ENCODE measurements around the gene PCNX3. TPM values are rescaled to one million over a fixed set of nuclear protein-coding genes. Genes with fewer than 3 reads are reported as not detected.
A peak's percentile ranks its signal among the peaks of the same experiment; 100 is the strongest.

The PCNX3 gene
- polyA plus RNA-seq, 3 donors: 0.58 to 36.4 (median 1.7) TPM

GRCh38 chr11:65623852-65624616 lies 8.5 kb downstream of the PCNX3 start:
- Histone ChIP-seq H4K20me1 (ENCODE audit: insufficient read depth, low read length) (peaks cover 74% of the 10 kb centered on the region), H3K36me3 (replicated peaks in 1 of 2; ENCODE audit: control insufficient read depth in 1 of 2, insufficient read depth in 2 of 2, low read length in 2 of 2) (peaks cover 92 to 93% of the 10 kb centered on the region in 2 donors), H2AFZ (ENCODE audit: insufficient read depth, low read depth, low read length, poor library complexity, severe bottlenecking) (no peak overlapping the region), H3K4me1 (ENCODE audit: control insufficient read depth in 1 of 2, insufficient read depth in 2 of 2, low read length in 2 of 2) (peaks cover 3 to 7% of the 10 kb centered on the region in 2 donors), H3K9me3 (replicated peaks in 1 of 2; ENCODE audit: control insufficient read depth in 1 of 2, insufficient read depth in 1 of 2, low read length in 2 of 2) (no peaks in the 10 kb centered on the region), H3K27ac (ENCODE audit: low read depth in 1 of 2, low read length in 2 of 2) (no peak overlapping the region), H3K9ac (ENCODE audit: insufficient read depth, low read length, poor library complexity, severe bottlenecking) (no peak overlapping the region), H3K27me3 (ENCODE audit: control insufficient read depth in 2 of 2, insufficient read depth in 2 of 2, low read length in 2 of 2) (no peaks in the 10 kb centered on the region), H3K79me2 (ENCODE audit: insufficient read depth, low read length) (peaks cover 22% of the 10 kb centered on the region), H3K4me2 (replicated peaks; ENCODE audit: extremely low read depth, low read length, poor library complexity, severe bottlenecking) (no peak overlapping the region), H3K4me3 (replicated peaks in 1 of 3; ENCODE audit: low read depth in 2 of 3, low read length in 3 of 3) (no peak overlapping the region)
- 97% methylated on average over 16 of the region's 25 CpGs for WGBS (ENCODE audit: insufficient coverage)
- Mint-ChIP-seq H3K4me3 (no peak overlapping the region), H3K4me1 (peaks cover 6% of the 10 kb centered on the region), H3K9me3 (no peaks in the 10 kb centered on the region), H3K27me3 (ENCODE audit: low read depth in 3 of 3) (no peaks in the 10 kb centered on the region), H3K36me3 (peaks cover 63 to 96% of the 10 kb centered on the region in 2 donors), H3K27ac (peak overlapping the region in 1 of 7 donors; percentile 62)
- intact Hi-C loops (cut with micrococcal nuclease): loop anchor here (10.0 kb wide), 3 partner anchors 81 to 371 kb away; no protein-coding TSS in a partner anchor
- no peak for DNase-seq
- TF ChIP-seq CTCF (IDR thresholded peaks at IDR 0.05): no peak

GRCh38 chr11:65624931-65625627 lies 9.5 kb downstream of the PCNX3 start:
- Histone ChIP-seq H4K20me1 (ENCODE audit: insufficient read depth, low read length) (peaks cover 64% of the 10 kb centered on the region), H3K27me3 (ENCODE audit: control insufficient read depth in 2 of 2, insufficient read depth in 2 of 2, low read length in 2 of 2) (no peaks in the 10 kb centered on the region), H3K9me3 (replicated peaks in 1 of 2; ENCODE audit: control insufficient read depth in 1 of 2, insufficient read depth in 1 of 2, low read length in 2 of 2) (no peaks in the 10 kb centered on the region), H2AFZ (ENCODE audit: insufficient read depth, low read depth, low read length, poor library complexity, severe bottlenecking) (no peak overlapping the region), H3K4me1 (ENCODE audit: control insufficient read depth in 1 of 2, insufficient read depth in 2 of 2, low read length in 2 of 2) (peaks cover 3 to 7% of the 10 kb centered on the region in 2 donors), H3K79me2 (ENCODE audit: insufficient read depth, low read length) (peaks cover 13% of the 10 kb centered on the region), H3K9ac (ENCODE audit: insufficient read depth, low read length, poor library complexity, severe bottlenecking) (no peak overlapping the region), H3K36me3 (replicated peaks in 1 of 2; ENCODE audit: control insufficient read depth in 1 of 2, insufficient read depth in 2 of 2, low read length in 2 of 2) (peaks cover 92 to 93% of the 10 kb centered on the region in 2 donors), H3K4me2 (replicated peaks; ENCODE audit: extremely low read depth, low read length, poor library complexity, severe bottlenecking) (no peak overlapping the region), H3K4me3 (replicated peaks in 1 of 3; ENCODE audit: low read depth in 2 of 3, low read length in 3 of 3) (no peak overlapping the region), H3K27ac (ENCODE audit: low read depth in 1 of 2, low read length in 2 of 2) (no peak overlapping the region)
- Mint-ChIP-seq H3K4me3 (no peak overlapping the region), H3K4me1 (peaks cover 6% of the 10 kb centered on the region), H3K27ac (peak overlapping the region in 3 of 7 donors; percentile 14 to 79 (median 37)), H3K9me3 (no peaks in the 10 kb centered on the region), H3K36me3 (peaks cover 65 to 96% of the 10 kb centered on the region in 2 donors), H3K27me3 (ENCODE audit: low read depth in 3 of 3) (no peaks in the 10 kb centered on the region)
- no peak for DNase-seq
- WGBS (ENCODE audit: insufficient coverage): 90% methylated on average over 8 of the region's 30 CpGs
- no peak for TF ChIP-seq CTCF (IDR thresholded peaks at IDR 0.05)
- intact Hi-C loops (cut with micrococcal nuclease): loop anchor here (5.0 to 10.0 kb wide), 4 partner anchors 37 to 370 kb away; partner anchors contain the start of gene RELA (in 1 of the 2)
